ENCODE measurements around the gene SARS2.

The SARS2 gene

GRCh38 chr19:38917921-38918491 is 12.6 kb downstream of the SARS2 start:
- DNase-seq (ENCODE audit: low spot score) = peak; percentile 19

DNA sequence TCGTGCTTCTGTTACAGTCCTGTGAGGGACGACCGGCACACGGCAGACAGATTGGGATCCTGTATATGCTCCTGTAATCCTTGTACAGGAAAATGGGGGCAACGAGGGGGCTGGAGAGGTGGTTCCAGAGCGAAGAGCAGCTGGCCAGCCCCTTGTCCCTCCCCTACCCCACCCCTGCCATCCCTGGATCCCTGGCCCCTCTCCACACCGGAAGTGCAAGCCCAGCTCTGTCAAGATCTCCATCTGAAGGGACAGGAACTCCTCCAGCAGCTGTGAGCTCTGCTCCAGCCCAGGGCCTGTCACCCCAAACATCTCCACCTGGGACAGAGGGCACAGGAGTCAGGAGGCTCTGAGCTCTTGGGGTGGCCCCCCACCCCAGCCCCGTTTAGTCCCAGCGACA is 13.0 kb downstream of the SARS2 start:
- no peak for DNase-seq (ENCODE audit: low spot score)

DNA sequence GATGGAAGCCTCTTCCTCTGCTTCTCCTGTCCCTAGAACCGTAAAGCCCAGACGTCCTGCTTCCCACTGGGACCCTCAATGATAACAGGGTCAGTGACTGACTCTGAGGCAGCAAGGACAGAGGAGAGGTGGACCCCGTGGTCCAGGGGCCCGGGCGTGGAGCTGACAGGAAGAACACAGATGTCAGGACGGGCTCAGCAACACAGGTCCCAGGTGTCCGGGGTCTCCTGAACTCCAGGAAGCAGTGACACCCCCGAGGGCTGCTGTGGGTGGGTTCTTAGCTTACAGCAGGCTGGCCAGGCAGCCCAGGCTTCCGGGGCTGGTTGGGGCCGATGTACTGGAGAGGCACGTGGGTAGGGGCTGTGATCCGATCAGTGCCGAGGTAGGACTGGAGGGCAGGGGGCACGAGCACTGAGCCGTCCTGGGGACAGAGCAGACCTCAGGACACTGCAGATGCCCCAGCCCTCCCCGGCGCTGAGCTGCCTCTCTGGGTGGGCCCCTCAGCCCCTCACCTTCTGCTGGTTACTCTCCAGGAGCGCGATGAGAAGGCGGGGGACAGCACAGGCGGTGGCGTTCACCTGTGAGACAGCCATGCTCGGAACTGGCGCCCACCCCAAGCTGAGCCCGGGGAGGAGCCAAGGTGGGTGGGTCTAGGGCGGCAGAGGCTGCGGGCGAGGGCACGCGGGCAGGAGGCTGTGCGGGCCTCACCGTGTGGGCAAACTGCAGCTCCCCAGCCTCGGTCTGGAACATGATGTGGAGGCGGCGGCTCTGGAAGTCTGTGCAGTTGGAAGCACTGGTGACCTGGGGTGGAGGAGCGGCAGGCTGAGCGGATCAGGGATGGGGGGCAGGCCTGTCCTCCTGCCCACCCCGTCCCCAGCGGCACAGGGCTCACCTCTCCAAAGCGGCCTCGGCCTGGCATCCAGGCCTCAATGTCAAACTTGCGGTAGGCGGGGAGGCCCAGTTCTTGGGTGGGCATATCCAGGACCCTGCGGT is 14.9 kb downstream of the SARS2 start:
- DNase-seq (ENCODE audit: low spot score) = no peak

- no peak for DNase-seq (ENCODE audit: low spot score)
These were observed 16.6 kb downstream of the SARS2 start for GRCh38 chr19:38913958-38914357.

GRCh38 chr19:38912600-38913514 is 17.7 kb downstream of the SARS2 start:
- no peak for DNase-seq (ENCODE audit: low spot score)

- DNase-seq (ENCODE audit: low spot score) = no peak
These were observed 19.1 kb downstream of the SARS2 start for GRCh38 chr19:38911388-38912001.

GRCh38 chr19:38910488-38910887 is 20.1 kb downstream of the SARS2 start:
- DNase-seq (ENCODE audit: low spot score) = no peak

- DNase-seq (ENCODE audit: low spot score) = no peak
These were observed 21.7 kb downstream of the SARS2 start for GRCh38 chr19:38908911-38909310.

DNA sequence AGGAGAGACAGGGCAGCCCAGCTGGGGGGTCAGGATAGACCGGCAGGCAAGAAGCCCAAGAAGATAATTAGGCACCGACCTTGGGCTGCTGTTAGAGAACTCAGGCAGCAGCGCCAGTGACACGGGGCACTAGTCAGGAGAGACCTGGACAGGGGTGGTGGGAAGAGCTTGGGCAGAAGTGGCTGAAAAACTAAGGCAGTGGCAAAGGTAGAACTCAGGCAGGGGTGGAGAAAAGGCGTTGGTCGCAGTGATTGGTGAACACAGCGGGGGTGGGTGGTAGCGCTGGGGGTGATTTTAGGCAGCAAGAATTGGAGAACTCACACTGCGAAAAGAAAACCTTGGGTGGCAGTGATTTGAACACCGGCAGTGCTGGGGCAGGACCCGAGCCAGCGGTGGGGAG is 22.9 kb downstream of the SARS2 start:
- DNase-seq (ENCODE audit: low spot score) = no peak

GRCh38 chr19:38907227-38907626 is 23.3 kb downstream of the SARS2 start:
- DNase-seq (ENCODE audit: low spot score) = no peak

DNA sequence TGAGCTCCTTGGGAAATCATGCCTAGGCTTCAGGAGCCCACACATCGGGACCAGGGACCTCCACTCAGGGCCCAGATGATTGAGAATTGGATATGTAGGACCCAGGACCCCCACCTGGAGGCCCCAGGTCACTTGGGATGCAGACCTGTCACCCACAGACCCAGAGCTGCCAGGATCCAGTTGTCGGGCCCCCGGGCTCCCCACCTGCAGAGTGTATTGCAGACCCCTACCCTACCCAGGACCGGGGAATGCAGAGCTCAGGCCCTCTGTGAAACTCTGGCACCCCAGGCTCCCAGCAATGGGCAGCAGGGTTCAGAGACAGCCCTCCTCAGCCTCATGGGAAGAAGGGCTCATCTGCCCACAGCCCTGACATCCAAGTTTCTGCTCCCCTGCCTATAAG is 24.9 kb downstream of the SARS2 start:
- no peak for DNase-seq (ENCODE audit: low spot score)

DNA sequence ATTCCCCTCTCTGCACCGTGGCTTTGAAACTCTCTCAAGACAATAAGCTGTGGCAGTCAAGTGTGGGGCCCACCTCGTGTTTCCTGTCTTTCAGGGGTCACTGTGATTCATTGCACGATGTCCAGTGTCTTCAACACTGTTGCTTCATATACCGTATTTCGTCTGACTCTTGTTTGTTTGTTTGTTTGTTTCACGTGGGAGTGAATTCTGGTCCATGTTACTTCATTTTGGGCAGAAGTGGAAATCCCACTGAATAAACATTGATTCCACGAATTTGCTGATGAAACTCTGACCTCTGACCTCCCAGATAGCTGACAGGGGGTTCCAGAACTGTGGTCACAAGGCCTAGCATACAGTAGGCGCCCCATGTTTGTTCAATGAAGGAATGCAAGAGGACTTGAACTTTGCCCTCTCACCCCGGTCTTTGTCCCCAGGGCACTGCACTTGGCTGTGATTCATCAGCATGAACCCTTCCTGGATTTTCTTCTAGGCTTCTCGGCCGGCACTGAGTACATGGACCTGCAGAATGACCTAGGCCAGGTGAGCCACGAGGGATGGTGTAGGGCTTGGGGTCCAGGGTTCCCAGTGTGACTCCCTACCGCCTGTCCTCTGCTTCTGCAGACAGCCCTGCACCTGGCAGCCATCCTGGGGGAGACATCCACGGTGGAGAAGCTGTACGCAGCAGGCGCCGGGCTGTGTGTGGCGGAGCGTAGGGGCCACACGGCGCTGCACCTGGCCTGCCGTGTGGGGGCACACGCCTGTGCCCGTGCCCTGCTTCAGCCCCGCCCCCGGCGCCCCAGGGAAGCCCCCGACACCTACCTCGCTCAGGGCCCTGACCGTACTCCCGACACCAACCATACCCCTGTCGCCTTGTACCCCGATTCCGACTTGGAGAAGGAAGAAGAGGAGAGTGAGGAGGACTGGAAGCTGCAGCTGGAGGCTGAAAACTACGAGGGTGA is 25.7 kb downstream of the SARS2 start:
- DNase-seq (ENCODE audit: low spot score) = no peak

- DNase-seq (ENCODE audit: low spot score) = no peak
These were observed 28.9 kb downstream of the SARS2 start for GRCh38 chr19:38901683-38902082.

- peak; percentile 28 for DNase-seq (ENCODE audit: low spot score)
These were observed 29.8 kb downstream of the SARS2 start for GRCh38 chr19:38900743-38901190.

GRCh38 chr19:38900202-38900629 is 30.3 kb downstream of the SARS2 start:
- peak; percentile 85 for DNase-seq (ENCODE audit: low spot score)

GRCh38 chr19:38899447-38900201 is 30.9 kb downstream of the SARS2 start, which contains the start of the genes NFKBIB and SIRT2:
TSS of gene NFKBIB (plus strand) at chr19:38899969. CDS start at chr19:38900033, 64 bp downstream.
TSS of gene SIRT2 (minus strand) at chr19:38899618. CDS start at chr19:38899521, 97 bp downstream.
- DNase-seq (ENCODE audit: low spot score) = peak; percentile 100

GRCh38 chr19:38898788-38899446 is 31.6 kb downstream of the SARS2 start:
- DNase-seq (ENCODE audit: low spot score) = peak; percentile 31

GRCh38 chr19:38894968-38895367 is 35.6 kb downstream of the SARS2 start:
- DNase-seq (ENCODE audit: low spot score) = no peak

DNA sequence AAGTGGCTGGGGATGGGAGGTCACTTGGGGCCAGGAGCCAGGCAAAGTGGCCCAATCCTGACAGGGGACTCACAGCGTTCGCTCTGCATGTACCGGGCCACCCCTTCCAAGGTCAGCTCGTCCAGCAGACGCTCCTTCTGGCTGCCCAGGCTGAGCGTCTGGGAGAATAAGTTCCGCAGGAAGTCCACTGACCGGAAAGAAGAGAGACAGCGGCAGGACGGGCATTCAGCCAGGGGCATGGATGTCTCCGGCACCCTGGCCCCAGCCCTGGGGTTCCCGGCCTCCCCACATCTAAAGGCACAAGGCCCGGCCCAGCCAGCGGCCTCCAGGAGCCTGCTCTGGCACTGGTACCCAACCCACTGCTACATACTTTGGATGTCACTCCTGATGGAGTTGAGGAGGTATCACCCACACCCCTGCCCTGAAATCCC is 37.2 kb downstream of the SARS2 start:
- no peak for DNase-seq (ENCODE audit: low spot score)

All from RKO (cell line).